Tibial artery (tissue), 4 donors: ENCODE results near the gene ANXA1.

Source experiments
- DNase-seq, 2 donors: peaks; one replicate each; pipeline ENCODE4 v3.0.0-alpha.2; 2019
- H3K27ac ChIP-seq, 2 donors: fragments of 200-600 bp; sonication (generic) in 1 of 2; 1 replicate in 1 of 2; 2 replicates in 1 of 2; pipeline ENCODE4 v1.5.1; 2018 to 2019; ENCODE audit warnings: mild to moderate bottlenecking in 1 of 2
- H3K27me3 ChIP-seq, 2 donors: fragments of 200-600 bp; sonication (generic) in 1 of 2; one replicate each; pipeline versions ENCODE4 v1.5.1 to v1.6.0; 2016 to 2019
- H3K36me3 ChIP-seq, 3 donors: fragments of 200-600 bp; sonication (generic) in 2 of 3; one replicate each; pipeline ENCODE4 v1.5.1; 2016 to 2019; ENCODE audit warnings: mild to moderate bottlenecking in 2 of 3
- H3K4me1 ChIP-seq, 4 donors: fragments of 200-600 bp; sonication (generic) in 2 of 4; 1 replicate in 3 of 4; 2 replicates in 1 of 4; pipeline ENCODE4 v1.5.1; 2016 to 2019
- H3K4me3 ChIP-seq, 2 donors: fragments of 200-600 bp; sonication (generic) in 1 of 2; 1 replicate in 1 of 2; 2 replicates in 1 of 2; pipeline ENCODE4 v1.5.1; 2018 to 2019; ENCODE audit warnings: mild to moderate bottlenecking in 2 of 2
- H3K9me3 ChIP-seq, 3 donors: fragments of 200-600 bp; sonication (generic) in 1 of 3; one replicate each; pipeline ENCODE4 v1.5.1; 2016 to 2019
- intact Hi-C: fragments of 100-400 bp; cut with DNase I; formaldehyde crosslinking; loops from one replicate; pipeline ENCODE4 v1.15.0; 2023; ENCODE audit warnings: low total_unique reads
- TF ChIP-seq, protein P1 (sequence below), 2 experiments: fragments of 200-600 bp in 1 of 2; fragments of 450-650 bp in 1 of 2; IDR thresholded peaks; one replicate each; pipeline ENCODE4 v1.5.1; 2017 to 2019; ENCODE audit warnings: antibody characterized with exemption in 2 of 2, mild to moderate bottlenecking in 1 of 2, moderate library complexity in 1 of 2

ANXA1 gene

DNA sequence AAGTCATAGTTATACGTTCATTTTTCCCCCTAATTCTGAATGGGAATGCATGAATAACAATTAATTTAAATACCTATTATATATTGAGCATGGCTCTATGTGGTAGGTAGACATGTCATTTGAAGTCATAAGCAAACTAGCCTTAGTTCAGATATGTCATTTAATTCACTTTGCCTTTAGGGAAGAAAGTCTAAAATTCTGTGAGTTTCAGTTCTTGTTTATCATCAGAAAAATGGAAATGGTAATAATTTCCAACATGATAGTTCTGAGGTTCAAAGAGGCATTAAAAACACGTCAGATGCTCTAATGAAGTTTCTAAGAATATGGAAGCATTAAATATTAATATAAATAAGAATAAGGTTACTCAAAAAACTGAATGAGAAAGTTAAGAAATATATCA lies 13.1 kb upstream of the ANXA1 start:
- Histone ChIP-seq H3K9me3 (no peaks in the 10 kb centered on the region), H3K36me3 (no peaks in the 10 kb centered on the region), H3K4me1 (peaks cover 0 to 31% (median 9%) of the 10 kb centered on the region in 4 donors), H3K27me3 (no peaks in the 10 kb centered on the region), H3K4me3 (no peak overlapping the region), H3K27ac (no peak overlapping the region)
- TF ChIP-seq, protein P1, sequence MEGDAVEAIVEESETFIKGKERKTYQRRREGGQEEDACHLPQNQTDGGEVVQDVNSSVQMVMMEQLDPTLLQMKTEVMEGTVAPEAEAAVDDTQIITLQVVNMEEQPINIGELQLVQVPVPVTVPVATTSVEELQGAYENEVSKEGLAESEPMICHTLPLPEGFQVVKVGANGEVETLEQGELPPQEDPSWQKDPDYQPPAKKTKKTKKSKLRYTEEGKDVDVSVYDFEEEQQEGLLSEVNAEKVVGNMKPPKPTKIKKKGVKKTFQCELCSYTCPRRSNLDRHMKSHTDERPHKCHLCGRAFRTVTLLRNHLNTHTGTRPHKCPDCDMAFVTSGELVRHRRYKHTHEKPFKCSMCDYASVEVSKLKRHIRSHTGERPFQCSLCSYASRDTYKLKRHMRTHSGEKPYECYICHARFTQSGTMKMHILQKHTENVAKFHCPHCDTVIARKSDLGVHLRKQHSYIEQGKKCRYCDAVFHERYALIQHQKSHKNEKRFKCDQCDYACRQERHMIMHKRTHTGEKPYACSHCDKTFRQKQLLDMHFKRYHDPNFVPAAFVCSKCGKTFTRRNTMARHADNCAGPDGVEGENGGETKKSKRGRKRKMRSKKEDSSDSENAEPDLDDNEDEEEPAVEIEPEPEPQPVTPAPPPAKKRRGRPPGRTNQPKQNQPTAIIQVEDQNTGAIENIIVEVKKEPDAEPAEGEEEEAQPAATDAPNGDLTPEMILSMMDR (IDR thresholded peaks at IDR 0.05): no peak
- DNase-seq: no peak
- intact Hi-C loops: no loop called here

DNA sequence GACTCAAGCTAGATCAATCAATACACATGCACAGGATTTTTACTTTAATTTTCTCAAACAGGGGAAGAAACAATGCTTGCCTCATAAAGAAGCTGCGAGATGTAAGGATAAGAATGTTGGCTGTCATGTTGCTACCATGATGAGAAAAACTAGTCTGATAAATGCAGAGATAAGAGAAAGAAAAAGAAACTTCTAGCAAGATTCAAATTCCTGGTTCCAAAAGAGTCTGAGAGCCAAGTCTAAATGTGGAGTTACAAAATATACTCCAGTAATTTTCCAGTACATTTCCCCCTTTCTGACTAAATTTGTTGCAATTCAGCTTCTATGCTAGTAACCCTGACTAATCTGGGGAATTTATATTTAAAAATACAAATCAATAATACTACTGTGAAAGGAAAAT lies 10.4 kb upstream of the ANXA1 start:
- TF ChIP-seq, protein P1 (IDR thresholded peaks at IDR 0.05): no peak
- intact Hi-C loops: no loop called here
- H3K27ac ChIP-seq: peak overlapping the region; percentile 3 to 53
- H3K4me3 ChIP-seq: no peak overlapping the region
- H3K9me3 ChIP-seq: no peaks in the 10 kb centered on the region
- H3K36me3 ChIP-seq: no peaks in the 10 kb centered on the region
- DNase-seq: no peak
- peaks cover 0 to 42% (median 17%) of the 10 kb centered on the region in 4 donors for H3K4me1 ChIP-seq
- no peaks in the 10 kb centered on the region for H3K27me3 ChIP-seq

DNA sequence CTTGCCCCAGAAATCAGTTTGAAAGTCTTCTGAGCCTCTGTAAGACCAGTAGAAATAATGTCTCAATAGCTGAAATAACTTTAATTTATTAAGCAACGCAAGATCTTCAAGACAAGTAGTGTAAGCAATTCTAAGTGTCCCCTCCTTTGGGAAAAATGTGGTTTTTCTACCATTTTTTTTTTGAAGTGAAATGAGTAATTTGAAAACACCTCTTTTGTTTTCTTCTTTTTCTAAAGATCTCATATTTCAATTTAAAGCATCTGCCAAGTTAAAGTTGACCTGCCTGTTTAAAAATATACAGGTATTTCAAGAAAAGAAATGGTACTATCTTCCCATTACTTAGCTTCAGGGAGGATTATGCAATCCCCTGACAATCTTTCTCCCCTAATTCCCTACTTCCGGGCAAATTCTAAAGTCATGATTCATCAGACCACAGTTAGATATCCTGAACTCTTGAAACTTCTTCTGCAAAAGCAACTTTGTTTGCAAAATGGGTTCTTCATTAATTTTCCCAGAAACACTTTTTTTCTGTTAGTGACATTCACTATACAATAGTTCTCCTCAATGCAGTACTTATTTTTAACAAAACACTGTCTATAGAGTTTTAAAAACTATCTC lies 7.8 kb upstream of the ANXA1 start:
- Histone ChIP-seq H3K9me3 (no peaks in the 10 kb centered on the region), H3K27ac (peak overlapping the region in 1 of 2 donors; percentile 36), H3K4me3 (no peak overlapping the region), H3K27me3 (no peaks in the 10 kb centered on the region), H3K36me3 (no peaks in the 10 kb centered on the region), H3K4me1 (peaks cover 0 to 55% (median 25%) of the 10 kb centered on the region in 4 donors)
- intact Hi-C loops: no loop called here
- DNase-seq: no peak
- TF ChIP-seq, protein P1 (IDR thresholded peaks at IDR 0.05): no peak

DNA sequence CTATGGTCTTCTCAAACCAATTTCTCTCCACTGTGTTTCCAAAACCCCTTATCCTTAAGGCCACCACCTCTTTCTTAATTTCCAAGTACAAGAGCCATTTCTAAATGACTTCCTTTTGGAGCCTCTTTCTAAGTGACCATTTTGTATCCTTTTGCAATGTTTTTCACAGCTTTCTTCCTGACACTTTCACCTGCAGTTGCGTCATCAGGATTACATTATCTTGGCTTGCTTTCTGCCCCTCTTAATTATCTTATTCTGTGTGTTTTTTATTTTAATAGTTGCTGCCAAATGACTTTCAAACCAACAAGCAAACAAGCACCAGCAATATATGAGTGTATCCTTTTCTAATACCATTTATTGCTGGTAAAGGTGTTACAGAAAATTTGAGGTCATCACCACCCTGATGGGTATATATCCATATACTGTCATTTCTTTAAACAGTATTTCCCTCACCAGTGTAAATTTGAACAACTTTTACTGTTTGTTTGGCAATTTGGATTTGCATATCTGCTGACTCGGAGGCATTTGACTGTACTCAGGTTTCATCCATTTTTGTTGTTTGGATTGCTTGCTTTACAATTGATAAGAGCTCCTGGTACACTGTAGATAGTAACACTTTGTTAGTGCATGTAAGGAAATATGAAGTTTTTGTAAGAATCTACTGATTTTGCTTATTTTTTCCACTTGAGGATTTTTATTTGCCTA lies 5.4 kb upstream of the ANXA1 start:
- Histone ChIP-seq H3K27ac (no peak overlapping the region), H3K9me3 (no peaks in the 10 kb centered on the region), H3K4me1 (peaks cover 0 to 72% (median 44%) of the 10 kb centered on the region in 4 donors), H3K4me3 (no peak overlapping the region), H3K27me3 (no peaks in the 10 kb centered on the region), H3K36me3 (no peaks in the 10 kb centered on the region)
- intact Hi-C loops: no loop called here
- TF ChIP-seq, protein P1 (IDR thresholded peaks at IDR 0.05): no peak
- DNase-seq: no peak

DNA sequence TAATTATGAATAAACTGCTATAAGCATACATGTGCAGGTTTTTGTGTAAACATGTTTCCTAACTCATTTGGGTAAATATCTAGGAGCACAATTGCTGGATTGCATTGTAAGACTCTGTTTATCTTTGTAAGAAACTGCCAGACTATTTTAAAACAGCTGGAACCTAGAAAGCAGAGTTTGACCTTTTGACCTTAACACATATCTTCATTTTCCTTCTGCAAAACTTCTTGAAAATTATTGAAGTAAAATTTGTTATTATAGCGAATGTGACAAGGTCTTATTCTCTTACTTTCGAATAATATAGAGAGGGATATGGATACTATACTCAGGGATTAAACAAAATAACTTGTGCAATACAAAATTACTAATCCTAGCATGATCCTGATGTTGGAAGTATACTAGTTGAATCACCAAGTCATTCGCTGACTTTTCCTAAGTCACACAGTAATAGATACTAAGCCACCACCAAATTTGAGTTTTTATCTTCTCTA lies 3.2 kb upstream of the ANXA1 start:
- intact Hi-C loops: no loop called here
- Histone ChIP-seq H3K36me3 (no peaks in the 10 kb centered on the region), H3K27me3 (no peaks in the 10 kb centered on the region), H3K4me3 (no peak overlapping the region), H3K9me3 (no peaks in the 10 kb centered on the region), H3K27ac (peak overlapping the region; percentile 59 to 79), H3K4me1 (peaks cover 0 to 57% (median 39%) of the 10 kb centered on the region in 4 donors)
- no peak for DNase-seq
- TF ChIP-seq, protein P1 (IDR thresholded peaks at IDR 0.05): no peak
